WI38 (cell line): Measurements from ENCODE around the gene EEF1AKMT1.

Source experiments
- H3K4me3 ChIP-seq: 2 replicates; pipeline ENCODE4 v1.5.1; 2011; ENCODE audit warnings: low read depth, mild to moderate bottlenecking, control low read depth, low read length
- TF ChIP-seq, protein P1 (sequence below): IDR thresholded peaks from 2 replicates; pipeline ENCODE4 v1.5.1; 2012; ENCODE audit warnings: low read depth, mild to moderate bottlenecking, control low read depth, low read length

The EEF1AKMT1 gene

GRCh38 chr13:20728579-20729311 is 45.0 kb downstream of the EEF1AKMT1 start:
- H3K4me3 ChIP-seq, result no peak overlapping the region
- TF ChIP-seq, protein P1, sequence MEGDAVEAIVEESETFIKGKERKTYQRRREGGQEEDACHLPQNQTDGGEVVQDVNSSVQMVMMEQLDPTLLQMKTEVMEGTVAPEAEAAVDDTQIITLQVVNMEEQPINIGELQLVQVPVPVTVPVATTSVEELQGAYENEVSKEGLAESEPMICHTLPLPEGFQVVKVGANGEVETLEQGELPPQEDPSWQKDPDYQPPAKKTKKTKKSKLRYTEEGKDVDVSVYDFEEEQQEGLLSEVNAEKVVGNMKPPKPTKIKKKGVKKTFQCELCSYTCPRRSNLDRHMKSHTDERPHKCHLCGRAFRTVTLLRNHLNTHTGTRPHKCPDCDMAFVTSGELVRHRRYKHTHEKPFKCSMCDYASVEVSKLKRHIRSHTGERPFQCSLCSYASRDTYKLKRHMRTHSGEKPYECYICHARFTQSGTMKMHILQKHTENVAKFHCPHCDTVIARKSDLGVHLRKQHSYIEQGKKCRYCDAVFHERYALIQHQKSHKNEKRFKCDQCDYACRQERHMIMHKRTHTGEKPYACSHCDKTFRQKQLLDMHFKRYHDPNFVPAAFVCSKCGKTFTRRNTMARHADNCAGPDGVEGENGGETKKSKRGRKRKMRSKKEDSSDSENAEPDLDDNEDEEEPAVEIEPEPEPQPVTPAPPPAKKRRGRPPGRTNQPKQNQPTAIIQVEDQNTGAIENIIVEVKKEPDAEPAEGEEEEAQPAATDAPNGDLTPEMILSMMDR, result no peak

DNA sequence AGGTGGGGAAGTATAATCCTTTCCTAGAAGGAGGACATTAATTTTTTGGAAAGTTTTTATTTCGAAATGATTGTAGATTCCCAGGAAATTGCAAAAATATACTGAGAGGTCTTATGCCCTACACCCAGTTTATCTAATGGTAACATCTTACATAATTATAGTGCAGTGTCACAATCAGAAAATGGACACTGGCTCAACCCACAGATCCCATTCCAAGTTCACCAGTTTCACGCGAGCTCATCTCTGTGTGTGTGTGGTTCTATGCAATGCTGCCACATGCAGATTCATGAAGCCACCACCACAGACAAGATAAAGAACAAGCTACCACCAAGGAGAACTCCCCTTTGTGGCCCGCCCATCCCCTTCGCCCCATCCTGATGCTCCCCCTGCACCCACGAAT is 45.9 kb downstream of the EEF1AKMT1 start:
- H3K4me3 ChIP-seq, result no peak overlapping the region
- TF ChIP-seq, protein P1, result no peak

DNA sequence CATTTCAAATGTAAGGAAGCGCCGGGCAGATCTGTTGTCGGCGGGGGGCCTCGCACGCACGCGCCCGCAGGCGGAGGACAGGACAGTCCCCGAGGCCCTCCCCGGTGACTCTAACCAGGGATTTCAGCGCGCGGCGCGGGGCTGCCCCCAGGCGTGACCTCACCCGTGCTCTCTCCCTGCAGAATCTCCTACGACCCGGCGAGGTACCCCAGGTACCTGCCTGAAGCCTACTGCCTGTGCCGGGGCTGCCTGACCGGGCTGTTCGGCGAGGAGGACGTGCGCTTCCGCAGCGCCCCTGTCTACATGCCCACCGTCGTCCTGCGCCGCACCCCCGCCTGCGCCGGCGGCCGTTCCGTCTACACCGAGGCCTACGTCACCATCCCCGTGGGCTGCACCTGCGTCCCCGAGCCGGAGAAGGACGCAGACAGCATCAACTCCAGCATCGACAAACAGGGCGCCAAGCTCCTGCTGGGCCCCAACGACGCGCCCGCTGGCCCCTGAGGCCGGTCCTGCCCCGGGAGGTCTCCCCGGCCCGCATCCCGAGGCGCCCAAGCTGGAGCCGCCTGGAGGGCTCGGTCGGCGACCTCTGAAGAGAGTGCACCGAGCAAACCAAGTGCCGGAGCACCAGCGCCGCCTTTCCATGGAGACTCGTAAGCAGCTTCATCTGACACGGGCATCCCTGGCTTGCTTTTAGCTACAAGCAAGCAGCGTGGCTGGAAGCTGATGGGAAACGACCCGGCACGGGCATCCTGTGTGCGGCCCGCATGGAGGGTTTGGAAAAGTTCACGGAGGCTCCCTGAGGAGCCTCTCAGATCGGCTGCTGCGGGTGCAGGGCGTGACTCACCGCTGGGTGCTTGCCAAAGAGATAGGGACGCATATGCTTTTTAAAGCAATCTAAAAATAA is 52.1 kb downstream of the EEF1AKMT1 start:
- TF ChIP-seq, protein P1, result no peak

GRCh38 chr13:20721058-20721453 is 52.7 kb downstream of the EEF1AKMT1 start:
- H3K4me3 ChIP-seq, result no peak overlapping the region
- TF ChIP-seq, protein P1, result no peak

More for the DNA sequence above, 52.1 kb downstream of the EEF1AKMT1 start:
- peak overlapping the region; percentile 22; the same call in 1 of the 2 replicates for H3K4me3 ChIP-seq

DNA sequence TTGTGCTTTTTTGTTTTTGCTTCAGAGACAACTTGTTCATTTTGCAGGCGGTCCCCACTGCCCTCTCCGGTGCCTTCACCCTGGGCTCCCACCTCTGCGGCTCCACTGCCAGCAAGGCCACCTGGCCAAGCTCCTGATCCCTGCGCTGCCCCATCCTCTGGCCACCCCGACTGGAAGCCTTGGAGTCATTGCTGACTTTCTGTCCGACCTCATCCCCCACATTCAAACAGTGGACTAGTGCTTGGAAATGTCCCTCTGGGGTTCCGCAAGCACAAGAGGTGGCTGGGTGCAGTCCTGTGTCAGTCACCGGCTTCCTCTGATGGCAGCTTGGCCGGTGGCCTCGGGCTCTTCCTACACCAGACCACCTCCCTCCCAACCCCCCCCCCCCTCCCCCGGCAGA is 53.3 kb downstream of the EEF1AKMT1 start:
- TF ChIP-seq, protein P1, result no peak
- no peak overlapping the region for H3K4me3 ChIP-seq

GRCh38 chr13:20719783-20720182 is 54.0 kb downstream of the EEF1AKMT1 start:
- TF ChIP-seq, protein P1, result no peak
- no peak overlapping the region for H3K4me3 ChIP-seq
